IMR-90 (cell line): Measurements from ENCODE around the gene GPC5. TPM values are rescaled to one million over a fixed set of nuclear protein-coding genes. Genes with fewer than 3 reads are reported as not detected.

Experiments used
- ATAC-seq: fragments of 200-7000 bp; cut with Tn5 transposase; 2 replicates; pipeline ENCODE4 v1.9.1; 2020; ENCODE audit warnings: low read depth, mild to moderate bottlenecking, moderate library complexity
- BruUV-seq: library from RNA; stranded (reverse); fragments of 400-500 nt; replicated peaks from 2 replicates; lab custom pipeline; 2021; lab: Mats Ljungman, UMichigan
- CTCF ChIA-PET: fragments of 300-600 bp; formaldehyde crosslinking; extraction: SDS; loops from one replicate; lab custom pipeline; 2021; ENCODE audit warnings: antibody characterized with exemption; lab: Yijun Ruan, JAX
- POLR2A ChIA-PET: fragments of 300-600 bp; sonication (Branson Sonifier 250); formaldehyde crosslinking; loops from one replicate; lab custom pipeline; 2022; ENCODE audit warnings: antibody characterized with exemption; ENCODE audit not compliant: unreplicated experiment; lab: Charles Lee
- DNase-seq: peaks from one replicate; pipeline ENCODE4 v3.0.0; 2013
- H2AFZ ChIP-seq: replicated peaks from 2 replicates; pipeline ENCODE3; 2013; ENCODE audit warnings: low read length, mild to moderate bottlenecking; ENCODE audit not compliant: poor library complexity
- H2AK5ac ChIP-seq: 2 replicates; pipeline ENCODE4 v1.6.1; 2013; ENCODE audit warnings: low read depth, low read length, inconsistent platforms
- H2AK9ac ChIP-seq: replicated peaks from 2 replicates; pipeline ENCODE3; 2013; ENCODE audit warnings: mild to moderate bottlenecking, low read depth, low read length, moderate library complexity; ENCODE audit not compliant: poor library complexity
- H2BK120ac ChIP-seq: 2 replicates; pipeline ENCODE4 v1.6.1; 2013; ENCODE audit warnings: low read depth, low read length, inconsistent platforms
- H2BK15ac ChIP-seq: 3 replicates; pipeline ENCODE4 v1.6.1; 2013; ENCODE audit warnings: low read depth, low read length, inconsistent platforms
- H2BK20ac ChIP-seq: 2 replicates; pipeline ENCODE4 v1.6.1; 2013; ENCODE audit warnings: low read depth, mild to moderate bottlenecking, inconsistent platforms, low read length, moderate library complexity
- H2BK5ac ChIP-seq: 2 replicates; pipeline ENCODE4 v1.6.1; 2013; ENCODE audit warnings: mild to moderate bottlenecking, low read depth, low read length, inconsistent platforms; ENCODE audit not compliant: poor library complexity, severe bottlenecking
- H3K14ac ChIP-seq: replicated peaks from 2 replicates; pipeline ENCODE4 v1.6.1; 2013; ENCODE audit warnings: low read depth, low read length, inconsistent platforms
- H3K18ac ChIP-seq: 2 replicates; pipeline ENCODE4 v1.6.1; 2013; ENCODE audit warnings: low read depth, low read length, control low read depth
- H3K23ac ChIP-seq: 2 replicates; pipeline ENCODE4 v1.6.1; 2013; ENCODE audit warnings: low read depth, low read length, inconsistent platforms
- H3K27ac ChIP-seq: 2 replicates; pipeline ENCODE4 v1.5.1; 2013; ENCODE audit warnings: mild to moderate bottlenecking, control low read depth, low read length; ENCODE audit not compliant: insufficient read depth
- H3K27me3 ChIP-seq: 2 replicates; pipeline ENCODE4 v1.6.1; 2013; ENCODE audit warnings: low read length; ENCODE audit not compliant: control insufficient read depth, insufficient read depth
- H3K36me3 ChIP-seq: 2 replicates; pipeline ENCODE4 v1.6.1; 2013; ENCODE audit warnings: low read length, mixed read lengths; ENCODE audit not compliant: control insufficient read depth, insufficient read depth
- H3K4ac ChIP-seq: 2 replicates; pipeline ENCODE4 v1.6.1; 2013; ENCODE audit warnings: low read depth, low read length, inconsistent platforms
- H3K4me1 ChIP-seq: 2 replicates; pipeline ENCODE4 v1.6.1; 2013; ENCODE audit warnings: low read length, mixed read lengths; ENCODE audit not compliant: control insufficient read depth, insufficient read depth
- H3K4me2 ChIP-seq: 2 replicates; pipeline ENCODE4 v1.6.1; 2013; ENCODE audit warnings: low read depth, mild to moderate bottlenecking, control low read depth, low read length, moderate library complexity
- H3K4me3 ChIP-seq: 2 replicates; pipeline ENCODE4 v1.5.1; 2013; ENCODE audit warnings: low read depth, mild to moderate bottlenecking, control low read depth, low read length, moderate library complexity; ENCODE audit not compliant: insufficient read depth
- H3K56ac ChIP-seq: 2 replicates; pipeline ENCODE4 v1.6.1; 2013; ENCODE audit warnings: low read length, inconsistent platforms; ENCODE audit not compliant: insufficient read depth; ENCODE audit errors: extremely low read depth
- H3K79me1 ChIP-seq, 2 experiments: 2 replicates each; pipeline ENCODE4 v1.6.1; 2013; ENCODE audit warnings: low read length in 2 of 2, inconsistent platforms in 1 of 2, low read depth in 1 of 2
- H3K9ac ChIP-seq: 2 replicates; pipeline ENCODE4 v1.6.1; 2013; ENCODE audit warnings: low read depth, low read length, control low read depth
- H3K9me1 ChIP-seq: 2 replicates; pipeline ENCODE4 v1.6.1; 2013; ENCODE audit warnings: low read length, inconsistent platforms; ENCODE audit not compliant: insufficient read depth
- H3K9me3 ChIP-seq: 2 replicates; pipeline ENCODE4 v1.6.1; 2013; ENCODE audit warnings: low read length; ENCODE audit not compliant: control insufficient read depth, insufficient read depth
- H4K20me1 ChIP-seq: 2 replicates; pipeline ENCODE4 v1.6.1; 2013; ENCODE audit warnings: low read length, inconsistent platforms; ENCODE audit not compliant: insufficient read depth
- H4K5ac ChIP-seq: 2 replicates; pipeline ENCODE4 v1.6.1; 2013; ENCODE audit warnings: mild to moderate bottlenecking, low read depth, low read length, control low read depth
- H4K8ac ChIP-seq, 2 experiments: 2 replicates each; pipeline ENCODE4 v1.6.1; 2013; ENCODE audit warnings: low read depth in 2 of 2, low read length in 2 of 2, control low read depth in 1 of 2, inconsistent platforms in 1 of 2
- H4K91ac ChIP-seq: 2 replicates; pipeline ENCODE4 v1.6.1; 2013; ENCODE audit warnings: low read depth, low read length, inconsistent platforms; ENCODE audit not compliant: insufficient read depth
- BHLHE40 ChIP-seq: fragments of 150-350 bp; IDR thresholded peaks from 2 replicates; pipeline ENCODE4 v1.6.1; 2016; ENCODE audit warnings: mild to moderate bottlenecking, low read depth, low read length
- MAFK ChIP-seq: IDR thresholded peaks from 2 replicates; pipeline ENCODE4 v1.6.1; 2012; ENCODE audit warnings: low read depth, low read length, improper control_type of control experiment
- MXI1 ChIP-seq: IDR thresholded peaks from 2 replicates; pipeline ENCODE4 v1.6.1; 2012; ENCODE audit warnings: low read depth, mild to moderate bottlenecking, low read length, moderate library complexity, borderline replicate concordance
- NFE2L2 ChIP-seq: fragments of 150-350 bp; IDR thresholded peaks from 2 replicates; pipeline ENCODE4 v1.6.1; 2016; ENCODE audit warnings: low read depth, mild to moderate bottlenecking, low read length
- RAD21 ChIP-seq: IDR thresholded peaks from 2 replicates; pipeline ENCODE4 v1.6.1; 2012; ENCODE audit warnings: low read length, improper control_type of control experiment
- RCOR1 ChIP-seq: IDR thresholded peaks from 2 replicates; pipeline ENCODE4 v1.6.1; 2012; ENCODE audit warnings: mild to moderate bottlenecking, low read length, improper control_type of control experiment; ENCODE audit not compliant: insufficient replicate concordance
- RFX5 ChIP-seq: IDR thresholded peaks from 2 replicates; pipeline ENCODE4 v1.8.0; 2012; ENCODE audit warnings: low read depth, mild to moderate bottlenecking, low read length, moderate library complexity
- WGBS, 2 experiments: methylation state at CpG; one replicate each; pipeline versions ENCODE4 v1.1.5 to v1.1.7; 2013; ENCODE audit warnings: missing lambda C conversion rate in 2 of 2; ENCODE audit not compliant: insufficient read length in 1 of 2; ENCODE audit errors: extremely low coverage in 2 of 2; 5-methylcytosine and 5-hydroxymethylcytosine counted together
- dilution Hi-C: fragments of 300-500 bp; cut with HindIII; formaldehyde crosslinking; loops from one replicate; pipeline ENCODE4 v1.14.3; 2018; ENCODE audit warnings: low sequenced_read_pairs; ENCODE audit not compliant: unreplicated experiment
- in situ Hi-C: fragments of 300-500 bp; cut with MboI; formaldehyde crosslinking; loops from 3 replicates; pipeline ENCODE4 v1.14.3; 2019; ENCODE audit warnings: low sequenced_read_pairs, inconsistent platforms, mixed read lengths
- intact Hi-C: fragments of 100-400 bp; cut with micrococcal nuclease; formaldehyde crosslinking; loops from 2 replicates; pipeline ENCODE4 v1.10.0; 2022
- polyA plus RNA-seq, 3 experiments: library from polyadenylated mRNA; depleted of rRNA; stranded (reverse); fragments of >200 nt; gene quantifications; 2 replicates each; pipeline ENCODE4 v1.2.3, GENCODE V29; 2012; ENCODE audit warnings: low replicate concordance in 1 of 3
- total RNA-seq: library from RNA; depleted of rRNA; stranded (reverse); fragments of >200 nt; gene quantifications from 2 replicates; pipeline ENCODE4 v1.2.3, GENCODE V29; 2012
- TF ChIP-seq, protein P1 (sequence below): fragments of 150-350 bp; IDR thresholded peaks from 2 replicates; pipeline ENCODE4 v1.6.1; 2016; ENCODE audit warnings: low read depth, mild to moderate bottlenecking, low read length, moderate library complexity, borderline replicate concordance

GPC5 gene
- total and polyA plus RNA-seq, 2 of the 4 experiments (the other 2 are of a cell fraction): 0.94 to 1.8 TPM

DNA sequence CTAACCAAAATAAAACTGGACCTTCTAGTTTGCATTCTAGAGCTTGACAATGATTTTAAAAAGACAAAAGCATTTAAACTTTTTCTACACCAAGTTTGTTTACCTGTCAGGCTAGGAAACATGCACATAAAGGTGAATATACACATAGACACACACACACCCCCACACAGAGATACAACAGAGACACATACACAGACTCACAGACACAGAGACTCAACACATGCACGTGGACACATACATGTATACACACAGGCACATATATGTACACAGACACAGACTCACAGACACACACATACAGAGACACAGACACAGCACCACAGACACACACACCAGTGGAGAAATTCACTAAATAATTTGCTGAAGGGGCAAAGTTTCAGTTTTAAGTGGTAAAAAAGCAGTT, 155.7 kb downstream of the GPC5 start:
- intact Hi-C loops (no loop called here), in situ Hi-C loops (no loop called here), dilution Hi-C loops (no loop called here)
- Histone ChIP-seq H3K27ac (no peak overlapping the region), H3K4me3 (no peak overlapping the region), H3K9me1 (no peaks in the 10 kb centered on the region), H3K4me1 (no peaks in the 10 kb centered on the region), H3K4me2 (no peak overlapping the region), H2AK5ac (no peak overlapping the region), H3K79me1 (no peaks in the 10 kb centered on the region), H2AK9ac (no peak overlapping the region), H3K56ac (no peak overlapping the region), H3K23ac (no peak overlapping the region), H3K18ac (no peak overlapping the region), H3K4ac (no peak overlapping the region), H3K9me3 (peaks cover 2% of the 10 kb centered on the region; the same call in 1 of the 2 replicates), H4K8ac (no peak overlapping the region), H2BK120ac (no peak overlapping the region), H2BK5ac (no peak overlapping the region), H4K20me1 (no peaks in the 10 kb centered on the region), H2BK20ac (no peak overlapping the region), H3K9ac (no peak overlapping the region), H3K36me3 (no peaks in the 10 kb centered on the region), H4K91ac (no peak overlapping the region), H4K5ac (no peak overlapping the region), H2AFZ (no peak overlapping the region), H2BK15ac (no peak overlapping the region), H3K27me3 (no peaks in the 10 kb centered on the region), H3K14ac (no peak overlapping the region)
- TF ChIP-seq BHLHE40 (no peak), RAD21 (no peak), RFX5 (no peak), RCOR1 (no peak), MAFK (no peak), MXI1 (no peak), NFE2L2 (no peak)
- TF ChIP-seq, protein P1, sequence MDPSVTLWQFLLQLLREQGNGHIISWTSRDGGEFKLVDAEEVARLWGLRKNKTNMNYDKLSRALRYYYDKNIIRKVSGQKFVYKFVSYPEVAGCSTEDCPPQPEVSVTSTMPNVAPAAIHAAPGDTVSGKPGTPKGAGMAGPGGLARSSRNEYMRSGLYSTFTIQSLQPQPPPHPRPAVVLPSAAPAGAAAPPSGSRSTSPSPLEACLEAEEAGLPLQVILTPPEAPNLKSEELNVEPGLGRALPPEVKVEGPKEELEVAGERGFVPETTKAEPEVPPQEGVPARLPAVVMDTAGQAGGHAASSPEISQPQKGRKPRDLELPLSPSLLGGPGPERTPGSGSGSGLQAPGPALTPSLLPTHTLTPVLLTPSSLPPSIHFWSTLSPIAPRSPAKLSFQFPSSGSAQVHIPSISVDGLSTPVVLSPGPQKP: no peak
- no peak for ATAC-seq
- ChIA-PET POLR2A (no interaction called here), CTCF (no interaction called here)
- DNase-seq: no peak
- no TSS peak for BruUV-seq
- no CpG with 5 or more reads among the region's 1 CpG for WGBS, 2 experiments
